DND-41 (cell line): Measurements from ENCODE around the gene CRACR2B.

Experiments used
- CTCF ChIP-seq: IDR thresholded peaks from 2 replicates; pipeline ENCODE4 v1.5.1; 2012; ENCODE audit warnings: borderline replicate concordance, low read length, moderate library complexity, mild to moderate bottlenecking; ENCODE audit not compliant: poor library complexity, severe bottlenecking; ENCODE audit errors: extremely low read depth
- EZH2 ChIP-seq: IDR thresholded peaks from 3 replicates; pipeline ENCODE4 v1.6.1; 2012; ENCODE audit warnings: borderline replicate concordance, low read depth, mild to moderate bottlenecking, moderate library complexity, low read length, inconsistent platforms; ENCODE audit not compliant: severe bottlenecking

GRCh38 chr11:809287-810039, 18.3 kb upstream of the CRACR2B start, which contains the start of gene RPLP2:
- TF ChIP-seq CTCF (no peak), EZH2 (no peak)
